Thoracic aorta (tissue), 2 donors: ENCODE results near the gene TNIK. TPM values are rescaled to one million over a fixed set of nuclear protein-coding genes. Genes with fewer than 3 reads are reported as not detected.

ENCODE experiments used
- ATAC-seq: fragments of 150-250 bp; one replicate; pipeline ENCODE4 v1.8.0; 2017; ENCODE audit warnings: low read depth; ENCODE audit not compliant: insufficient number of reproducible peaks, low FRiP score
- DNase-seq: peaks from one replicate; pipeline ENCODE4 v3.0.0-alpha.2; 2020; ENCODE audit warnings: low spot score
- H3K27ac ChIP-seq, 2 donors: fragments of 200-600 bp; sonication (generic); 1 replicate in 1 of 2; 2 replicates in 1 of 2; pipeline ENCODE4 v1.5.1; 2016; ENCODE audit warnings: mild to moderate bottlenecking in 2 of 2, moderate library complexity in 2 of 2
- H3K27me3 ChIP-seq: fragments of 200-600 bp; sonication (generic); replicated peaks from 2 replicates; pipeline ENCODE4 v1.6.0; 2016; ENCODE audit warnings: mild to moderate bottlenecking; ENCODE audit not compliant: insufficient read depth
- H3K36me3 ChIP-seq: fragments of 200-600 bp; sonication (generic); one replicate; pipeline ENCODE4 v1.5.1; 2016
- H3K4me1 ChIP-seq, 2 donors: fragments of 200-600 bp; sonication (generic); 1 replicate in 1 of 2; 2 replicates in 1 of 2; pipeline versions ENCODE4 v1.5.1 to v1.6.0; 2016; ENCODE audit warnings: low read depth in 2 of 2, mild to moderate bottlenecking in 1 of 2; ENCODE audit not compliant: control insufficient read depth in 1 of 2
- H3K4me3 ChIP-seq: fragments of 200-600 bp; sonication (generic); 2 replicates; pipeline ENCODE4 v1.5.1; 2016; ENCODE audit warnings: mild to moderate bottlenecking
- H3K9me3 ChIP-seq: fragments of 200-600 bp; sonication (generic); 2 replicates; pipeline ENCODE4 v1.5.1; 2016
- total RNA-seq, 2 donors: library from RNA; depleted of rRNA; stranded (reverse); fragments of >200 nt; gene quantifications; one replicate each; pipeline versions ENCODE4 v1.1.0 to v1.2.3, GENCODE V29; 2016
- TF ChIP-seq, protein P1 (sequence below): fragments of 200-600 bp; sonication (generic); IDR thresholded peaks from one replicate; pipeline ENCODE4 v1.5.1; 2019; ENCODE audit warnings: antibody characterized with exemption

TNIK gene
- total RNA-seq, 2 donors from 2014 or later: 18.3 to 21.7 TPM

DNA sequence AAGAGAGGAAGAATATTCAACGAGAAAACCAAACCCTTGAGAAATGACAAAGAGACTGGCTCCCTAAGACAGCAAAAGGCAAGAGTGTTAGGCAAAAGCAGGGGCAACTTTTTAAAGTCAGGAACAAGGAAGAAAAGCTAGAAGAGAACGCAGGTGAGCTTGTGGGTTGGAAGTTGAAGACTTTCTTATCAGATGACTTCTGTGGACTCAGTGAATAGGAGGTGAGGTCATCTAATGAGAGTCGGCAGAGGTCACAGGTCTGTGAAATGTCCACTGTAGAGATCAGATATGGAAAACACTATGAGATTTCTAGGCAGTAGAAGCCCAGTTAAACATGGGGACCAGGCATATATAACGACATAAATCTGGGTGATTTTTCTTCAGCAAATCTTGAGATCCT is 27.2 kb upstream of the TNIK start:
- DNase-seq (no peak), ATAC-seq (no peak)
- Histone ChIP-seq H3K36me3 (no peaks in the 10 kb centered on the region), H3K27me3 (no peaks in the 10 kb centered on the region), H3K4me1 (no peaks in the 10 kb centered on the region), H3K9me3 (no peaks in the 10 kb centered on the region), H3K4me3 (no peak overlapping the region), H3K27ac (no peak overlapping the region)
- TF ChIP-seq, protein P1, sequence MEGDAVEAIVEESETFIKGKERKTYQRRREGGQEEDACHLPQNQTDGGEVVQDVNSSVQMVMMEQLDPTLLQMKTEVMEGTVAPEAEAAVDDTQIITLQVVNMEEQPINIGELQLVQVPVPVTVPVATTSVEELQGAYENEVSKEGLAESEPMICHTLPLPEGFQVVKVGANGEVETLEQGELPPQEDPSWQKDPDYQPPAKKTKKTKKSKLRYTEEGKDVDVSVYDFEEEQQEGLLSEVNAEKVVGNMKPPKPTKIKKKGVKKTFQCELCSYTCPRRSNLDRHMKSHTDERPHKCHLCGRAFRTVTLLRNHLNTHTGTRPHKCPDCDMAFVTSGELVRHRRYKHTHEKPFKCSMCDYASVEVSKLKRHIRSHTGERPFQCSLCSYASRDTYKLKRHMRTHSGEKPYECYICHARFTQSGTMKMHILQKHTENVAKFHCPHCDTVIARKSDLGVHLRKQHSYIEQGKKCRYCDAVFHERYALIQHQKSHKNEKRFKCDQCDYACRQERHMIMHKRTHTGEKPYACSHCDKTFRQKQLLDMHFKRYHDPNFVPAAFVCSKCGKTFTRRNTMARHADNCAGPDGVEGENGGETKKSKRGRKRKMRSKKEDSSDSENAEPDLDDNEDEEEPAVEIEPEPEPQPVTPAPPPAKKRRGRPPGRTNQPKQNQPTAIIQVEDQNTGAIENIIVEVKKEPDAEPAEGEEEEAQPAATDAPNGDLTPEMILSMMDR: no peak

- Histone ChIP-seq H3K36me3 (no peaks in the 10 kb centered on the region), H3K4me1 (no peaks in the 10 kb centered on the region), H3K27me3 (no peaks in the 10 kb centered on the region), H3K27ac (no peak overlapping the region), H3K4me3 (no peak overlapping the region), H3K9me3 (no peaks in the 10 kb centered on the region)
- DNase-seq (no peak), ATAC-seq (no peak)
- TF ChIP-seq, protein P1: no peak
Measured at GRCh38 chr3:171485338-171485737, 25.1 kb upstream of the TNIK start.

DNA sequence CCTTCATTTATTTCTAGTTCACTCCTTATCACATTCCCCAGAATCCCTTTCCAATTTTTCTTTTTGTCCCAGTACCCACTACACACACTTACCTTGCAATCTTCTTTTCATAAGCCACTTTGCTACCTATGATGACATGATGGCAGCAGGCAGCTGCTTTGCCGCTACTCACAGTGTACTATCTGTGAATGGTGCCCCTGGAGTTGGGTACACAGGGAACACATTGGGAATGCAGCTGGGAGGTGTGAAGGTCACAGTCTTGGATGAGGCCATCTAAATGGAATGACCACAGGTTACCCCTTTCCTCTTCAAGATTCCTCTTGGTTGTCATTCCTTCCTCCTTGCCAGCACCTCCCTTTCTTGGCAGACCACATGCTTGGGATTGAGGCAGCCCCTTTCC is 20.8 kb upstream of the TNIK start:
- H3K9me3 ChIP-seq: no peaks in the 10 kb centered on the region
- H3K27me3 ChIP-seq: no peaks in the 10 kb centered on the region
- no peaks in the 10 kb centered on the region for H3K36me3 ChIP-seq
- TF ChIP-seq, protein P1: no peak
- ATAC-seq: no peak
- H3K4me3 ChIP-seq: no peak overlapping the region
- H3K4me1 ChIP-seq: no peaks in the 10 kb centered on the region
- no peak for DNase-seq
- no peak overlapping the region for H3K27ac ChIP-seq

- H3K4me1 ChIP-seq: no peaks in the 10 kb centered on the region
- H3K36me3 ChIP-seq: no peaks in the 10 kb centered on the region
- TF ChIP-seq, protein P1: no peak
- ATAC-seq (no peak), DNase-seq (no peak)
- no peaks in the 10 kb centered on the region for H3K9me3 ChIP-seq
- no peak overlapping the region for H3K27ac ChIP-seq
- no peak overlapping the region for H3K4me3 ChIP-seq
- H3K27me3 ChIP-seq: no peaks in the 10 kb centered on the region
Measured at GRCh38 chr3:171480526-171480925, 20.3 kb upstream of the TNIK start.

- no peak for DNase-seq
- Histone ChIP-seq H3K4me1 (no peaks in the 10 kb centered on the region), H3K9me3 (no peaks in the 10 kb centered on the region), H3K4me3 (no peak overlapping the region), H3K27me3 (no peaks in the 10 kb centered on the region), H3K36me3 (no peaks in the 10 kb centered on the region), H3K27ac (no peak overlapping the region)
- TF ChIP-seq, protein P1: no peak
- ATAC-seq: no peak
Measured at GRCh38 chr3:171476532-171477102, 16.4 kb upstream of the TNIK start.
